Measurements from ENCODE around the gene COX7C. TPM values are rescaled to one million over a fixed set of nuclear protein-coding genes. Genes with fewer than 3 reads are reported as not detected.
"Not testable (repeated sequence)": the region's sequence is repeated elsewhere in the genome, so short reads cannot be mapped to it uniquely, and the experiment has no call there.

The COX7C gene
- total RNA-seq, 1 donor from 2014 or later = 739 TPM

DNA sequence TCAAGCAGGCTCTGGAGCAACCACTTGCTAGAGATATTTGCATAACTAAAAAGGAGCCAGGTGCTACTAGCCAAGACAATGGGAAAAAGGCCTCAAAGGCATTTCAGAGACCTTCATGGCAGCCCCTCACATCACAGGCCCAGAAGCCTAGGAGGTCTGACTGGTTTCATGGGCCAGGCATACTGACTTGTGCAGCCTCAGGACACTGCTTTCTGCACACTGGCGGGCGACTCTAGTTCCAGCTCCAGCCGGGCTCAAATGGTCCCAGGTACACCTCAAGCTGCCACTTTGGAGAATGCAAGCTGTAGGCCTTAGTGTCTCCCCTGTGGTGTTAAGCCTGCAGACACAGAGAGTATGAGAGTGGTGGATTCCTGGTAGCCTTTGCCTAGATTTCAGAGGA lies 27.1 kb downstream of the COX7C start:
- Mint-ChIP-seq H3K4me3 (ENCODE audit: low read depth) (no peak overlapping the region), H3K9me3 (ENCODE audit: low read depth) (no peaks in the 10 kb centered on the region), H3K36me3 (ENCODE audit: insufficient read depth) (no peaks in the 10 kb centered on the region), H3K27ac (no peak overlapping the region), H3K4me1 (ENCODE audit: low read depth) (peaks cover 39% of the 10 kb centered on the region), H3K27me3 (no peaks in the 10 kb centered on the region)
- TF ChIP-seq, protein P1, sequence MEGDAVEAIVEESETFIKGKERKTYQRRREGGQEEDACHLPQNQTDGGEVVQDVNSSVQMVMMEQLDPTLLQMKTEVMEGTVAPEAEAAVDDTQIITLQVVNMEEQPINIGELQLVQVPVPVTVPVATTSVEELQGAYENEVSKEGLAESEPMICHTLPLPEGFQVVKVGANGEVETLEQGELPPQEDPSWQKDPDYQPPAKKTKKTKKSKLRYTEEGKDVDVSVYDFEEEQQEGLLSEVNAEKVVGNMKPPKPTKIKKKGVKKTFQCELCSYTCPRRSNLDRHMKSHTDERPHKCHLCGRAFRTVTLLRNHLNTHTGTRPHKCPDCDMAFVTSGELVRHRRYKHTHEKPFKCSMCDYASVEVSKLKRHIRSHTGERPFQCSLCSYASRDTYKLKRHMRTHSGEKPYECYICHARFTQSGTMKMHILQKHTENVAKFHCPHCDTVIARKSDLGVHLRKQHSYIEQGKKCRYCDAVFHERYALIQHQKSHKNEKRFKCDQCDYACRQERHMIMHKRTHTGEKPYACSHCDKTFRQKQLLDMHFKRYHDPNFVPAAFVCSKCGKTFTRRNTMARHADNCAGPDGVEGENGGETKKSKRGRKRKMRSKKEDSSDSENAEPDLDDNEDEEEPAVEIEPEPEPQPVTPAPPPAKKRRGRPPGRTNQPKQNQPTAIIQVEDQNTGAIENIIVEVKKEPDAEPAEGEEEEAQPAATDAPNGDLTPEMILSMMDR (IDR thresholded peaks at IDR 0.05; ENCODE audit: unreplicated experiment) = no peak
- no peak for DNase-seq (ENCODE audit: low spot score, unreplicated experiment)

DNA sequence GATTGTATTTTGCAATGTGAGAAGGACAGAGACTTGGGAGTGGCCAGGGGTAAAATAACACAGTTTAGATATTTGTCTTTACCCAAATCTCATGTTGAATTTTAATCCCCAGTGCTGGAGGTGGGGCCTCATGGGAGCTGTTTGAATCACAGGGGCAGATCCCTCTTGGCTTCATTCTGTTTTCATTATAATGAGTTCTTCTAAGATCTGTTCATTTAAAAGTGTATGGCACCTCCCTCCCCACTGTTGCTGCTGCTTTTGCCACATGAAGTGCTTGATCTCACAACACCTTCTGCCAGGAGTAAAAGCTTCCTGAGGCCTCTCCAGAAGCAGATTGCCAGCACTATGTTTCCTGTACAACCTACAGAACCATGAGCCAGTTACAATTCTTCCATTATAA lies 28.1 kb downstream of the COX7C start:
- Mint-ChIP-seq H3K9me3 (ENCODE audit: low read depth) (no peaks in the 10 kb centered on the region), H3K27ac (no peak overlapping the region), H3K4me3 (ENCODE audit: low read depth) (no peak overlapping the region), H3K4me1 (ENCODE audit: low read depth) (peaks cover 33% of the 10 kb centered on the region), H3K36me3 (ENCODE audit: insufficient read depth) (no peaks in the 10 kb centered on the region), H3K27me3 (no peaks in the 10 kb centered on the region)
- no peak for DNase-seq (ENCODE audit: low spot score, unreplicated experiment)
- TF ChIP-seq, protein P1 (IDR thresholded peaks at IDR 0.05; ENCODE audit: unreplicated experiment) = no peak

DNA sequence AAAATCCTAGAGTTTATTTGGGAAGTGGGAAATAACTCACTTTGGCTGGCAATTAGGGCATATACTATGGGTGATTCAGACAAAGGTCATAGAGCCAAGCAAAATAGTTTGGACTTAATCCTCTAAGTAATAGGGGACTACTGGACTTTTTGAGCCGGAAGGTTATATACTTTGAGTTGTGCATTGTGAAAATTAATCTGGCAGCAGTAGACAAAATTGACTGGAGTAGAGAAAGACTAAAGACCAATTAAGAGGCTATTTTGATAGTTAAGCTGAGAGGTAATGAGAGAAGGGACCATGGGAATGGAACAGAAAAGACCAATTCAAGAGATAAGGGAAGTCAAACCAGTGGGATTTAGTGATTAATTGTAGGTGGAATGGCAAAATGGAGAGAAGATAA lies 28.9 kb downstream of the COX7C start:
- Mint-ChIP-seq H3K4me3 (ENCODE audit: low read depth) (no peak overlapping the region), H3K36me3 (ENCODE audit: insufficient read depth) (no peaks in the 10 kb centered on the region), H3K9me3 (ENCODE audit: low read depth) (no peaks in the 10 kb centered on the region), H3K27ac (peak overlapping the region; percentile 0), H3K27me3 (no peaks in the 10 kb centered on the region), H3K4me1 (ENCODE audit: low read depth) (peaks cover 27% of the 10 kb centered on the region)
- DNase-seq (ENCODE audit: low spot score, unreplicated experiment) = no peak
- TF ChIP-seq, protein P1 (IDR thresholded peaks at IDR 0.05; ENCODE audit: unreplicated experiment) = no peak

DNA sequence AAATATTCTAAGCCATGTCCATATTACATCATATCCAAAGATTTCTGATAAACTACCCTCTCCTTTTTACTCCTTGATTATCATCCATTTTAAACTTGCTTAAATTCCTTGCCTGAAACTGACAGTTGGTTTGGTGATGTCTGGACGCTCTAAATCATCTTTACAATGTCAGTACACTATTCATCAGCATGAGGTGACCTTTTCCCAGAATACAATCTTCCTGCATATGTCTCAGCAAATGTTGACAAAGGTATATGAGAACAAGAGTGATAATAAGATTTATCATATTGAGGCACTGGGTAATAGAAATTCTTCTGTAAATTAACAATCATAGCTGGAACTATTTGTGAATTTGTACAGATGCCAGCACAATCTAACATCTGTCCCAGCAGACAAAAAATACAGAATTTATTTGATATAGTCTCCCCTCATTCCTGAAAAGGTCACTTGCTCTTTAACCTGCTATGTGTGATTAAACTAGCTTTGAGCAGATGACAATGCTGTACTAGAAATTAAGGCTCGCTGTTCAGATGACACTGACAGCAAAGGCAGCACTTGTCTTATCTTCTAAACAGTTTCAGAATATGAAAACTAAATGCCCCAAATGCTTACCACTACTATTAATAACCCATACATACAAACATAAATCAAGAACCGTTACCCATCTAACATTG lies 32.2 kb downstream of the COX7C start:
- Mint-ChIP-seq H3K27ac (no peak overlapping the region), H3K4me1 (ENCODE audit: low read depth) (peaks cover 21% of the 10 kb centered on the region), H3K27me3 (no peaks in the 10 kb centered on the region), H3K36me3 (ENCODE audit: insufficient read depth) (no peaks in the 10 kb centered on the region), H3K4me3 (ENCODE audit: low read depth) (no peak overlapping the region), H3K9me3 (ENCODE audit: low read depth) (no peaks in the 10 kb centered on the region)
- TF ChIP-seq, protein P1 (IDR thresholded peaks at IDR 0.05; ENCODE audit: unreplicated experiment) = no peak
- no peak for DNase-seq (ENCODE audit: low spot score, unreplicated experiment)

DNA sequence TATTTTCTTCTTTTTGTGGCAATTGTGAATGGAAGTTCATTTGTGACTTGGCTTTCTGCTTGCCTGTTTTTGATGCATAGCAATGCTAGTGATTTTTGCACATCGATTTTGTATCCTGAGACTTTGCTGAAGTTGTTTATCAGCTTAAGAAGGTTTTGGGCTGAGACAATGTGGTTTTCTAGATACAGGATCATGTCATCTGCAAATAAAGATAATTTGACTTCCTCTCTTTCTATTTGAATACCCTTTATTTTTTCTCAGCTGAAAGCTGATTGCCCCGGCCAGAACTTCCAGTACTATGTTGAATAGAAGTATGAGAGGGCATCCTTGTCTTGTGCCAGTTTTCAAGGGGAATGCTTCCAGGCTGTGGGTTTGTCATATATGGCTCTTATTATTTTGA lies 43.0 kb downstream of the COX7C start:
- not testable (repeated sequence) for DNase-seq (ENCODE audit: low spot score, unreplicated experiment); H3K4me3 Mint-ChIP-seq (ENCODE audit: low read depth); H3K27me3 Mint-ChIP-seq; H3K4me1 Mint-ChIP-seq (ENCODE audit: low read depth); H3K27ac Mint-ChIP-seq; H3K36me3 Mint-ChIP-seq (ENCODE audit: insufficient read depth)
- H3K9me3 Mint-ChIP-seq (ENCODE audit: low read depth) = peaks cover 33% of the 10 kb centered on the region

DNA sequence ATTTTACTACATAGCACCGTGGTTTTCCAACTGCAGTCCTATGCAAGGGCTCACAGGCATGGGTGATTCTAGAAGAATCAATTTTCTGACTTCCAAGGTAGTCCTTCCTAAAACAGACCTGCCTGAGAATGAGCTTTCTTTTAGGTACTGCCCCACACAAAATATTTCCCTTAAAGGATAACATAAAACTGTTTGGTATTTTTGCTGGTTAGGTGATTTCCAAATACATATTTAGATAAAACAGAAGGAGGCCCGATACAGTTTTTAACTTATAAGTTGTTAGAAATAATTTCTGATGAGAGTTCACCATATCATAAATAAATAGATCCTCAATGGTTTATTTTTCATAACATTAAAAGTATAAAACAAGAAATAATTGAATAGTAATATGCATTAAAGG lies 46.4 kb downstream of the COX7C start:
- peaks cover 2% of the 10 kb centered on the region for H3K36me3 Mint-ChIP-seq (ENCODE audit: insufficient read depth)

More for the DNA sequence above, 46.4 kb downstream of the COX7C start:
- H3K9me3 Mint-ChIP-seq (ENCODE audit: low read depth) = peaks cover 31% of the 10 kb centered on the region
- TF ChIP-seq, protein P1 (IDR thresholded peaks at IDR 0.05; ENCODE audit: unreplicated experiment) = no peak
- no peak for DNase-seq (ENCODE audit: low spot score, unreplicated experiment)
- no peaks in the 10 kb centered on the region for H3K27me3 Mint-ChIP-seq
- no peak overlapping the region for H3K4me3 Mint-ChIP-seq (ENCODE audit: low read depth)
- no peak overlapping the region for H3K27ac Mint-ChIP-seq
- peaks cover 6% of the 10 kb centered on the region for H3K4me1 Mint-ChIP-seq (ENCODE audit: low read depth)

Data from progenitor cell of endocrine pancreas (in vitro differentiated cells).